Osteocyte (in vitro differentiated cells): ENCODE measurements around the gene TMEM168. TPM values are rescaled to one million over a fixed set of nuclear protein-coding genes. Genes with fewer than 3 reads are reported as not detected.

Experiments
- DNase-seq: peaks from one replicate; pipeline ENCODE4 v3.0.0; 2021; ENCODE audit warnings: mixed read lengths; ENCODE audit not compliant: unreplicated experiment; ENCODE audit errors: extremely low spot score
- H3K27ac Mint-ChIP-seq: one replicate; pipeline ENCODE4 v1.8.0; 2021; ENCODE audit warnings: mild to moderate bottlenecking, mixed read lengths; ENCODE audit not compliant: unreplicated experiment
- H3K27me3 Mint-ChIP-seq: one replicate; pipeline ENCODE4 v1.8.0; 2021; ENCODE audit warnings: mixed read lengths; ENCODE audit not compliant: unreplicated experiment
- H3K36me3 Mint-ChIP-seq: one replicate; pipeline ENCODE4 v1.8.0; 2021; ENCODE audit warnings: mixed read lengths; ENCODE audit not compliant: unreplicated experiment
- H3K4me1 Mint-ChIP-seq: one replicate; pipeline ENCODE4 v1.8.0; 2021; ENCODE audit warnings: mixed read lengths; ENCODE audit not compliant: unreplicated experiment
- H3K4me3 Mint-ChIP-seq: one replicate; pipeline ENCODE4 v1.8.0; 2021; ENCODE audit warnings: mild to moderate bottlenecking, moderate library complexity, mixed read lengths; ENCODE audit not compliant: unreplicated experiment
- H3K9me3 Mint-ChIP-seq: one replicate; pipeline ENCODE4 v1.8.0; 2021; ENCODE audit warnings: mixed read lengths; ENCODE audit not compliant: unreplicated experiment
- total RNA-seq: library from RNA; stranded (reverse); gene quantifications from 2 replicates; pipeline ENCODE4 v1.2.1, GENCODE V29; 2021
- TF ChIP-seq, protein P1 (sequence below): fragments of 200-600 bp; sonication (generic); IDR thresholded peaks from 2 replicates; pipeline ENCODE4 v1.5.0; 2021; ENCODE audit warnings: antibody characterized with exemption, mild to moderate bottlenecking, moderate library complexity

Gene TMEM168
- total RNA-seq, 1 donor from 2014 or later = 21.7 TPM

DNA sequence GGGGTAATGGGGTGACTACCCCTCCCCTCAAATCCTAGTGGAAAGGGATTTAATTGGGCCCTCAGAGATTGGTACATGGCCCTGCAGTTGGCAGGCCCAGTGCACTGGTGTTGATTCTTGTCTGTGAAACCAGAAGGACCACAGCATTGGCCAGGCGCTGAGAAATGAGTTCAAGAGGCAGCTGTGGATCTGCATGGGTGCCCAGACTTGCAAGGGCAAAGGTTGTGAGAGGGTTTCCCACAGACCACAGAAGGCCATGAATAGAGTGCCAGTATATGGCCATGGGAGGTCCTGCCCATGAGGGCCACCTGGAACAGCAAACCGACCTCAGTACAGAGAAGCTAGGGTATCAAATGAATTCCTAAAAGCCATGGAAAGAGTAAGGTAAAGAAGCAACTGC, 32.9 kb downstream of the TMEM168 start:
- no peaks in the 10 kb centered on the region for H3K27me3 Mint-ChIP-seq
- H3K9me3 Mint-ChIP-seq = no peaks in the 10 kb centered on the region
- TF ChIP-seq, protein P1, sequence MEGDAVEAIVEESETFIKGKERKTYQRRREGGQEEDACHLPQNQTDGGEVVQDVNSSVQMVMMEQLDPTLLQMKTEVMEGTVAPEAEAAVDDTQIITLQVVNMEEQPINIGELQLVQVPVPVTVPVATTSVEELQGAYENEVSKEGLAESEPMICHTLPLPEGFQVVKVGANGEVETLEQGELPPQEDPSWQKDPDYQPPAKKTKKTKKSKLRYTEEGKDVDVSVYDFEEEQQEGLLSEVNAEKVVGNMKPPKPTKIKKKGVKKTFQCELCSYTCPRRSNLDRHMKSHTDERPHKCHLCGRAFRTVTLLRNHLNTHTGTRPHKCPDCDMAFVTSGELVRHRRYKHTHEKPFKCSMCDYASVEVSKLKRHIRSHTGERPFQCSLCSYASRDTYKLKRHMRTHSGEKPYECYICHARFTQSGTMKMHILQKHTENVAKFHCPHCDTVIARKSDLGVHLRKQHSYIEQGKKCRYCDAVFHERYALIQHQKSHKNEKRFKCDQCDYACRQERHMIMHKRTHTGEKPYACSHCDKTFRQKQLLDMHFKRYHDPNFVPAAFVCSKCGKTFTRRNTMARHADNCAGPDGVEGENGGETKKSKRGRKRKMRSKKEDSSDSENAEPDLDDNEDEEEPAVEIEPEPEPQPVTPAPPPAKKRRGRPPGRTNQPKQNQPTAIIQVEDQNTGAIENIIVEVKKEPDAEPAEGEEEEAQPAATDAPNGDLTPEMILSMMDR = no peak
- no peak for DNase-seq
- H3K36me3 Mint-ChIP-seq = peaks cover 7% of the 10 kb centered on the region
- no peak overlapping the region for H3K4me3 Mint-ChIP-seq
- H3K4me1 Mint-ChIP-seq = no peaks in the 10 kb centered on the region
- no peak overlapping the region for H3K27ac Mint-ChIP-seq

GRCh38 chr7:112753298-112753697, 36.9 kb downstream of the TMEM168 start:
- no peak overlapping the region for H3K27ac Mint-ChIP-seq
- no peaks in the 10 kb centered on the region for H3K9me3 Mint-ChIP-seq
- no peak for DNase-seq
- no peaks in the 10 kb centered on the region for H3K27me3 Mint-ChIP-seq
- no peaks in the 10 kb centered on the region for H3K36me3 Mint-ChIP-seq
- TF ChIP-seq, protein P1 = no peak
- peaks cover 11% of the 10 kb centered on the region for H3K4me1 Mint-ChIP-seq
- H3K4me3 Mint-ChIP-seq = no peak overlapping the region

- Mint-ChIP-seq H3K36me3 (no peaks in the 10 kb centered on the region), H3K4me3 (no peak overlapping the region), H3K27ac (no peak overlapping the region), H3K9me3 (peaks cover under 1% of the 10 kb centered on the region), H3K27me3 (no peaks in the 10 kb centered on the region), H3K4me1 (peaks cover 15% of the 10 kb centered on the region)
- no peak for DNase-seq
- TF ChIP-seq, protein P1 = no peak
Observed at GRCh38 chr7:112752576-112752975, 37.6 kb downstream of the TMEM168 start.

DNA sequence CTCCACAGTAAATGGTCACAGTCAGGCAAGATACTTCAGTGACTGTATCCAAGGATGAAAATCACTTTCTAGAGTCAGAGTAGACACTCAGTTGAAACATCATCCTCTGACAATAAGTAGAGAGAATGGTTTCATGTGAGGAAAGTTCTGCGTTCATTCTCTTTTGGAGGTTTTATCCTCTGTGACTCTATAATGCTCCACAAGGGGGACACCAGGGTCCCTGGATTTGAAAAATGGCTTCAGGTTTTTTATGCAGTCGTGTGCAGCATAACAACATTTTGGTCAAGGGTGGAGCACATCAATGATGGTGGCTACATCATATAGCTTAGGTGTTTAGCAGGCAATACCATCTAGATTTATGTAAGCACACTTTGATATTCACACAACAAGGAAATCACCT, 40.4 kb downstream of the TMEM168 start:
- Mint-ChIP-seq H3K27ac (no peak overlapping the region), H3K9me3 (peaks cover 3% of the 10 kb centered on the region), H3K4me1 (peaks cover 21% of the 10 kb centered on the region), H3K36me3 (no peaks in the 10 kb centered on the region), H3K4me3 (no peak overlapping the region), H3K27me3 (no peaks in the 10 kb centered on the region)
- no peak for DNase-seq
- TF ChIP-seq, protein P1 = no peak

- H3K4me3 Mint-ChIP-seq = no peak overlapping the region
- DNase-seq = no peak
- no peaks in the 10 kb centered on the region for H3K27me3 Mint-ChIP-seq
- peak overlapping the region; percentile 50 for H3K27ac Mint-ChIP-seq
- peaks cover 26% of the 10 kb centered on the region for H3K4me1 Mint-ChIP-seq
- no peaks in the 10 kb centered on the region for H3K36me3 Mint-ChIP-seq
- TF ChIP-seq, protein P1 = no peak
- peaks cover 3% of the 10 kb centered on the region for H3K9me3 Mint-ChIP-seq
Observed at GRCh38 chr7:112748381-112748780, 41.8 kb downstream of the TMEM168 start.
